Measurements from ENCODE around the gene HPRT1.

Gene HPRT1

DNA sequence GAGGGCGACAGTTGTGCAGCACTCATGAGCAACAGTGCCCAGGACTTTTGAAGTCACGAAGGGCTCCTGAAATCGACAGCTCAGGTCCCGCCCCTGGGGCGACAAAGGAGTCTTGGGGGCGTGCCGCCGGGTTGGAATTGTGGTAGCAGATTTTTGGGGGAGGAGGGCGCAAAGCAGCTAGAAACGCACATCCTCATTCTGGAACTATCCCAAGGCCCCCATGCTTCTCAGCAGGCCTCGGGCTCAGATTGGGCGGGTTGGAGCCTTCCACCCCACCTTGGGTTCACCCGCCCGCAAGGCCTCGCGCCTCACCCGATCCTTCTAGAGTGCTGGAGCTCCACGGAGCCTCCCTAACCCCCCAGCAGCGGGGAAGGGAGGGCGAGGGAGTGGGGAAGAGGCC is 85.5 kb downstream of the HPRT1 start:
- no peak for DNase-seq

DNA sequence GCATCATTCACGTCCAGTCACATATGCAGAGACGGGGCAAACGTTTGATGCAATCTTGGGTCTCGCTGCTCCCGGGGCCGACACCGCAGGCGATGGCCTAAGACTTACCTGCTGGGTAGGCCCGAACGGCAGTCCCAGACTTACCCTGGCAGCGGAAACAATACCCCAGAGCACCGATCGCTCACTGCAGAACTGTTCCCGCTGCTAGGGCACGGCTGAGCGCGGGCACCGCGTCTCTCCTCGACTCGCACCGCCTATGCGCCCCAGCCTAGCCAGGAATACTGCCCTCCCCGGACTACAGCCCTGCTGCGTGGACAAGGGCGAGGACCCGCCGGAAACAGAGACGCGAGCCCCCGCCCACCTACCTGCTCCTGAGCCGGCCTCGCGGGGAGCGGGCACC is 86.2 kb downstream of the HPRT1 start:
- no peak for DNase-seq

DNA sequence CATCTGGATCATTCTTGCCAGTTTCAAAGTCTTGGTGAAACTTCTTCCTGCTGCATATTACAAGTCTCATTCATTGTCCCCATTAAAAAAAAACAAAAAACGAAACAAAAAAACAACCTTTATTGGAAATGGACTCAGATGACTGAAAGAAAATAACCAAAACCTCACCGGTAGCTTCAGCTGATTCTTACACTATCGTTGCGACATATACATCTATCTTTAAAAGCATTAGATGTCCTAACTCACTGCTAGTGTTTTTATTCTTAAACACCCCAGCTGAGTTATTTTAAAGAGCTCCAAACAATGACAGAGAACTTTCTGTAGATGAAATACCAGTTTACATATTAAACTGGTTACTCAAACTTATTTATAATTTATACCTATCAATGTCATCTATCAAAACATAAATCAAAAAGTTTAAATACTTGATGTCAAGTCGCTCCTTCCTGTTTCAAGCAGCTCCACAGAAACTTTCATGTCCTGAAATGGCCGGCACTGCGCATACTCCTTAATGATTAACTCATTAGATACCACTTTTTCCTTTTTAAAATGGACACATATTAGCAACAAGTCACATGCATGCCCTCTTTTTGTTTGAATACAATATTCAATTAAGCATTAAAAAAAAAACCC is 87.2 kb downstream of the HPRT1 start:
- DNase-seq, result no peak

DNA sequence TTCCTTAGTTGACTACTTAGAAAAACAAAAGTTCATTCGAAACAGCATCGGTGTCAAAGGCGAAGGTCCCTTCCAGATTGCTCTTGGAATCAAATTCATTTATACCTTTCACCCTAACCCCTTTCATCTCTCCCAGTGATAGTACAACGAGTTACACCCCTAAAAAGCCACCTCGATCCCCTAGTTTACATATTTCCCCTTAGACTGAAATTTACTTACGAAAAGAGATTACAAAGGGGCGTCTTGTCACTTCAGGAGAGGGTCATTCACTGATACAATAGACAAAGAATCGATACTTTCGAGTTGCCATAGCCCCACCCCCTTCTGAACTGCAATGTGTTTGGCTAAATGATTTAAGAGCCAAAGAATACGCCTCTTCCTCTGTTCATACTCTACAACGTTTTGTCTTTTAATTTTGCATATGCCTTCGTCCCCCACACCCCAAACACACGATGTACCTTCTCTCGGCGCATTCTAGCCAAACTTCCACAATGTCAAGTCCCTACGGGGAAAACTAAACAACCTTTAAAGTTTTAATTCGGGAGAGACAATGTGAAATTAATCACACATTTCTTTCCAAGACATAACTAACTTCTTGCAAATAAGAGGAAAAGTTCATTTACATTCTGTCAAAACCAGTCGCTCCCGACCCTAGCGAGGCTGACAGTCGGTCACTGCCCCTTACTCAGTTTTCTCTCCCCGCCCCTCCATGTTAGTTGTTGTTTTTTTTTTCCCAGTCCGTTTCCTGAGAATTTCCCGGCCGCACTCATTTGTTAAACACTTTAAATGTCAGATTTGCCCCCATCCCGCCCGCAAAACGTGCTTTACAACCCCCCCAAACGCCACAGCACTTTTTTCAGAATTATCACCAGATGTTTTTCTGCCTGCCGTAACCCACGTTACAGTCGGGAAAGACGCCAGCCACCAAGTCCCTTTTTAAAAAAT is 88.6 kb downstream of the HPRT1 start:
- DNase-seq, result no peak
